ENCODE measurements around the gene TEK. TPM values are rescaled to one million over a fixed set of nuclear protein-coding genes. Genes with fewer than 3 reads are reported as not detected.

The TEK gene
- total and polyA plus RNA-seq, 9 donors = 2.0 to 22.2 (median 4.0) TPM

DNA sequence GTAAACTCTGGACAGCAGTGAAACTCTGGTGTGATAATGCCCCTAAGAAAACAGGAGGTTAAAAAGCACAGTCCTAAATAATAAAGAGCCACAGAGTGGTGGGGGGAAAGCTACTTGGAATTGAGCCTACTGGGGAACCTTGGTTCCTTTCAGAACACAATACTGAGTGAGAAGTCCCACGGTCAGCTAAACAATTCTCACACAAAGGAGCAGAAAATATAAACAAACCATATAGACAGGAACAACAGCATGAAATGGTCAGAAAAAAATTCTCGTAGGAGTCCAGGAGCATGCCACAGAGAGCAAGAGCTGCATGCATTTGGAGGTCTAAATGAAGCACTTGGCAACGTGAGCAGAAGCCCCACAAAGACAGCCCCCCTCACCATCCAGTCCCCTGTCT, 56.0 kb downstream of the TEK start:
- Histone ChIP-seq H3K4me3 (no peak overlapping the region), H3K4me1 (ENCODE audit: insufficient read depth) (no peaks in the 10 kb centered on the region), H3K27ac (no peak overlapping the region), H3K27me3 (no peaks in the 10 kb centered on the region), H3K9me3 (no peaks in the 10 kb centered on the region), H3K36me3 (no peaks in the 10 kb centered on the region)
- TF ChIP-seq, protein P1, sequence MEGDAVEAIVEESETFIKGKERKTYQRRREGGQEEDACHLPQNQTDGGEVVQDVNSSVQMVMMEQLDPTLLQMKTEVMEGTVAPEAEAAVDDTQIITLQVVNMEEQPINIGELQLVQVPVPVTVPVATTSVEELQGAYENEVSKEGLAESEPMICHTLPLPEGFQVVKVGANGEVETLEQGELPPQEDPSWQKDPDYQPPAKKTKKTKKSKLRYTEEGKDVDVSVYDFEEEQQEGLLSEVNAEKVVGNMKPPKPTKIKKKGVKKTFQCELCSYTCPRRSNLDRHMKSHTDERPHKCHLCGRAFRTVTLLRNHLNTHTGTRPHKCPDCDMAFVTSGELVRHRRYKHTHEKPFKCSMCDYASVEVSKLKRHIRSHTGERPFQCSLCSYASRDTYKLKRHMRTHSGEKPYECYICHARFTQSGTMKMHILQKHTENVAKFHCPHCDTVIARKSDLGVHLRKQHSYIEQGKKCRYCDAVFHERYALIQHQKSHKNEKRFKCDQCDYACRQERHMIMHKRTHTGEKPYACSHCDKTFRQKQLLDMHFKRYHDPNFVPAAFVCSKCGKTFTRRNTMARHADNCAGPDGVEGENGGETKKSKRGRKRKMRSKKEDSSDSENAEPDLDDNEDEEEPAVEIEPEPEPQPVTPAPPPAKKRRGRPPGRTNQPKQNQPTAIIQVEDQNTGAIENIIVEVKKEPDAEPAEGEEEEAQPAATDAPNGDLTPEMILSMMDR (IDR thresholded peaks at IDR 0.05) = no peak
- TF ChIP-seq EP300 (IDR thresholded peaks at IDR 0.05) = no peak
- no peak for TF ChIP-seq POLR2A (IDR thresholded peaks at IDR 0.05)
- intact Hi-C loops (cut with DNase I) = no loop called here
- no peak for DNase-seq
- 23 to 41% (median 38%) methylated on average over 3 of the region's 3 CpGs for WGBS, 3 donors

DNA sequence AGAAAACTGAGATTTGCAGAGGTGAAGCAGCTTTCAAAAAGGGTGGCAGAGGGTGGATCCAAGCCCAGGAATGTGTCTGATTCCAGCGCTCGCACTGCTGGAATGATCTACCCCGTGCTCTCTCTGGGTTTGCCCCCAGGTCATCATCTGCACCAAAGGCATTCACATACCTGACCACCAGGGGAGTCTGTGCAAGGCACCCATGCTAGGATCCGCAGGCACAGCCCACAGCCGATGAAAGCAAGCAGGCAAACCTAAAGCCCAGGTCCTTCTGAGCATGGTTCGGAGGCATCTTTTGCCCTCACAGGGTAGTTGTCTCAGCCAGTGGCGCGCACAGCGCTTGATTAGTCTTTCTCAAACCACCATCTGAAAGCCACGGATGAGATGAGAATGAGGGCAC, 56.6 kb downstream of the TEK start:
- H3K4me1 ChIP-seq (ENCODE audit: insufficient read depth) = no peaks in the 10 kb centered on the region
- intact Hi-C loops (cut with DNase I) = no loop called here
- WGBS, 3 donors = 81 to 90% (median 83%) methylated on average over 10 of the region's 10 CpGs
- H3K9me3 ChIP-seq = no peaks in the 10 kb centered on the region
- TF ChIP-seq POLR2A (IDR thresholded peaks at IDR 0.05) (no peak), EP300 (IDR thresholded peaks at IDR 0.05) (no peak)
- TF ChIP-seq, protein P1 (IDR thresholded peaks at IDR 0.05) = no peak
- H3K36me3 ChIP-seq = no peaks in the 10 kb centered on the region
- H3K27me3 ChIP-seq = no peaks in the 10 kb centered on the region
- H3K4me3 ChIP-seq = no peak overlapping the region
- no peak for DNase-seq
- H3K27ac ChIP-seq = no peak overlapping the region

DNA sequence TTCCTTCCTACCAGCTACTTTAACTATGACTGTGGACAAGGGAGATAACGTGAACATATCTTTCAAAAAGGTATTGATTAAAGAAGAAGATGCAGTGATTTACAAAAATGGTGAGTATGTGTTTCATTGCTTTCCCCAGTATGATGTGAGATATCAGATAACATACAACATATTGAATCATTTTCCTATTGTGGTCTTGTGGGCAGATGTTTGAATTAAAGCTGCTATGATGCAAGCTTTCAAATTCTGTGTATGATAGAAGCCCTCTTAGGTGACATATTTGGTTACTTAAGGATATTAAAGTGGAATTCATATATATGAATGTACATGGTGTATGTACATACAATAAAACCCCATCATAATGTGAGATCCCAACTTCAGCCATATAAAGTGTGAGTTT, 59.5 kb downstream of the TEK start:
- Histone ChIP-seq H3K9me3 (no peaks in the 10 kb centered on the region), H3K4me3 (no peak overlapping the region), H3K27me3 (no peaks in the 10 kb centered on the region), H3K36me3 (no peaks in the 10 kb centered on the region), H3K27ac (no peak overlapping the region), H3K4me1 (ENCODE audit: insufficient read depth) (no peaks in the 10 kb centered on the region)
- intact Hi-C loops (cut with DNase I) = no loop called here
- 90 to 94% (median 91%) methylated on average over 1 of the region's 1 CpG for WGBS, 3 donors
- DNase-seq = no peak
- TF ChIP-seq, protein P1 (IDR thresholded peaks at IDR 0.05) = no peak
- no peak for TF ChIP-seq POLR2A (IDR thresholded peaks at IDR 0.05)
- no peak for TF ChIP-seq EP300 (IDR thresholded peaks at IDR 0.05)

DNA sequence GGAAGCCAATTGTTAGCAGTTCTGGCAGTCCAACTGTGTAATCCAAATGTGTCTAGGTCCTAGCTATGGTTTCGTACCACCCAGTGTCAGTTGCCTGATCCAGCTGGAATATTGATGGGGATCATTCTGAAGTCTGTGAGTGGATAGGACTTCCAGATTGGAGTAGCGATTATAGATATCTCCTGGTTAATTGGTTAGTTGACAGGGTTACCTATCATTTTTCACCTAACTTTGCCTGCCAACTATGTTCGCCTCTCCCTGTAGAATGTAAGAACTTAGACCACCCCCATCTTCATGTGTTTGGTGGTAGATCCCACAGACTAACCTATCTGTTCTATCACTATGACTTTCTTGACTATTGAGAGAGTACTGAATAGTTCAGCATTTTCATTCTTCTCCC, 59.9 kb downstream of the TEK start:
- TF ChIP-seq POLR2A (IDR thresholded peaks at IDR 0.05) (no peak), EP300 (IDR thresholded peaks at IDR 0.05) (no peak)
- TF ChIP-seq, protein P1 (IDR thresholded peaks at IDR 0.05) = no peak
- no peaks in the 10 kb centered on the region for H3K9me3 ChIP-seq
- H3K4me1 ChIP-seq (ENCODE audit: insufficient read depth) = no peaks in the 10 kb centered on the region
- H3K36me3 ChIP-seq = no peaks in the 10 kb centered on the region
- 96 to 99% (median 97%) methylated on average over 3 of the region's 3 CpGs for WGBS, 3 donors
- DNase-seq = no peak
- H3K4me3 ChIP-seq = no peak overlapping the region
- H3K27me3 ChIP-seq = no peaks in the 10 kb centered on the region
- no peak overlapping the region for H3K27ac ChIP-seq
- intact Hi-C loops (cut with DNase I) = no loop called here

DNA sequence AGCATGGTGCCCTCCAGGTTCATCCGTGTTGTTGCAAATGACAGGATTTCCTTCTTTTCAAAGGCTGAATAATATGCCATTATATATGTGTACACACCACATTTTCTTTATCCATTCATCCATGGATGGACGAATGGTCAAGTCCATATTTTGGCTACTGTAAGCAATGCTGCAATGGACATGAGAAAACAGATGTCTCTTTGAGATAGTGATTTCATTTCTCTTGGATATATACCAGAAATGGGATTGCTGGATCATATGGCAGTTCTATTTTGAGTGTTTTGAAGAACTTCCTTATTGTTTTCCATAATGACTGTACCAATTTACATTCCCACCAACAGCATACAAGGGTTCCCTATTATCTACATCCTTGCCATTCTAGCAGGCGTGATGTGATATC, 67.9 kb downstream of the TEK start:
- Histone ChIP-seq H3K9me3 (no peaks in the 10 kb centered on the region), H3K27me3 (no peaks in the 10 kb centered on the region), H3K27ac (no peak overlapping the region), H3K4me3 (no peak overlapping the region), H3K4me1 (ENCODE audit: insufficient read depth) (no peaks in the 10 kb centered on the region), H3K36me3 (no peaks in the 10 kb centered on the region)
- no peak for DNase-seq
- TF ChIP-seq, protein P1 (IDR thresholded peaks at IDR 0.05) = no peak
- no peak for TF ChIP-seq EP300 (IDR thresholded peaks at IDR 0.05)
- no peak for TF ChIP-seq POLR2A (IDR thresholded peaks at IDR 0.05)
- intact Hi-C loops (cut with DNase I) = no loop called here
- WGBS, 3 donors = 90 to 94% (median 92%) methylated on average over 3 of the region's 3 CpGs
